ENCODE data around the gene CRADD. TPM values are rescaled to one million over a fixed set of nuclear protein-coding genes. Genes with fewer than 3 reads are reported as not detected.

Gene CRADD
- total and polyA plus RNA-seq, 5 experiments from 2014 or later: 9.9 to 13.7 (median 13.0) TPM

DNA sequence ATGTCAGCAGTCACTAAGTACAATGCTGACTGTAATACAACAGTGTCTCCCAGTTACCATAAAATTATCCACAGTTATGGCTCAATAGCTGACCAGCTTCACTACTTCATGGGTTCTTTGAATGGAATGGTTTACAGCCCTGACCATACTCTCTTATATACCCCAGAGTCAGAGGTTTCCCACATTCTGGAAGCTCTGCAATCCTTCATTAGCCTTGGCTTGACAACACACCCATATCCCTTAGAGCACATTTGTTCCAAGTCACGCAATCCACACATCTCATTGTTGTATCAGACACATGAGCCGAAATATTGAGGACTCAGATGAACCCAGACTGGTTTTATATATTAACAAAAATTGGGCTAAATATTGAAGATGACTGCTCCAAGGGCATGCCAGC lies 261.8 kb downstream of the CRADD start:
- POLR2A ChIA-PET: no interaction called here
- ATAC-seq: no peak

DNA sequence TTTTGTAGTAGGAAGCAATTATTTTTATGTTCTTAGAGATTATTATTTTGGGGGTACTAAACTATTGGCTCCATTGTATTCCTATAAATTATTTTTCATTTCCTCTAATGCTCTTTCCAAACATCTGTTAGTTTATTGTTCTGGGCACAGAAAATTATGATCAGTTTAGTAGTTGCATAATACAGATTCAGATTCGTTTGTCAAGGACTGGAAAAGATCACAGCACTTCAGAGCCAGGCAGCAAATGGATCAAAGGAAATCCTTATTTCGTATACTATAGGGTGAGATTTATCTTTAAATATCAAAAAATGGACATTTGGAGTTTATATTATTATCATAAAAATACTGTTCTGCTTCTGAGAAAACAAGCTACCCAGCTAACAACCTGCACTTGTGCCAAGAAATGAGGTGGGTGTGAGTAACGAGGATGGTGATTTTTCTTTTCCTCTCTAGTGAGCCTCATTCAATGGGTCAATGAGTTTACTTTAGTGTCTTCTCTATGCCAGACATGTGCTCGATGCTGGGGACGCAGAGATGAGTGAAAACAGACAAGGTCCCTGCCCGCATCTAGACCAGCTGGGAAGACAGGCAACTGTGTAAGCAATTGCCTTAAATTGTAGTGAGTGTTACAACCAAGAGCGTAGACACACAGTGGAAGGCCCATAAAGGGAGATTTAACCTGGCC lies 262.6 kb downstream of the CRADD start:
- POLR2A ChIA-PET: no interaction called here
- peaks cover 0 to 34% (median 11%) of the 10 kb centered on the region in 9 donors for H3K9me3 Mint-ChIP-seq
- H3K4me3 Mint-ChIP-seq: no peak overlapping the region
- H3K27ac Mint-ChIP-seq: peak overlapping the region in 1 of 10 donors; percentile 27
- H3K4me1 Mint-ChIP-seq: no peaks in the 10 kb centered on the region
- H3K27me3 Mint-ChIP-seq: peaks cover 0 to 9% (median 0%) of the 10 kb centered on the region in 5 donors
- H3K36me3 Mint-ChIP-seq: peaks cover 0 to 27% (median 6%) of the 10 kb centered on the region in 3 donors
- DNase-seq (no peak), ATAC-seq (no peak)

More for the DNA sequence above, 261.8 kb downstream of the CRADD start:
- no peak overlapping the region for H3K27ac Mint-ChIP-seq
- DNase-seq: no peak
- H3K9me3 Mint-ChIP-seq: peaks cover 0 to 40% (median 12%) of the 10 kb centered on the region in 9 donors
- peaks cover 0 to 3% (median 0%) of the 10 kb centered on the region in 5 donors for H3K27me3 Mint-ChIP-seq
- peaks cover 0 to 33% (median 7%) of the 10 kb centered on the region in 3 donors for H3K36me3 Mint-ChIP-seq
- H3K4me1 Mint-ChIP-seq: no peaks in the 10 kb centered on the region
- no peak overlapping the region for H3K4me3 Mint-ChIP-seq

DNA sequence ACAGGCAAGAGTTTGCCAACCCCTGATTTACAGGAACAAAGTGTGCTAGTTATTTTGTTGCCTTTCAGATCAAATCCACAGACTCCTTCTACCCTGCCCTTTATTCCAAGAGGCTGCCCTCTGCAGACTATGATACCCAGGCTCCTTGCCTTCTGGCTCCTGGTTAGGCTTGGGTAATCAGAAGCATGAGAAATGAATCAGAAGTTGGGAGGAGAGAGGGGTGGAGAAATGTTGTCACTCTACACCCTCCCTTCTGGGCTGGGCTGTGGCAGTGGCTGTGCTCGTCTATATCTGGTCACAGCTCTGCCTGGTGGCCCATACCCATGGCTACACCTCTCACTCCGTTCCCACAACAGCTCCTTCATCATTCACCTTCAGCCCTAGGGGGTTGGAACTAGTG lies 266.6 kb downstream of the CRADD start:
- DNase-seq (no peak), ATAC-seq (no peak)
- Mint-ChIP-seq H3K4me3 (no peak overlapping the region), H3K4me1 (no peaks in the 10 kb centered on the region), H3K9me3 (peaks cover 0 to 8% (median 3%) of the 10 kb centered on the region in 9 donors), H3K36me3 (peaks cover 0 to 8% (median 5%) of the 10 kb centered on the region in 3 donors), H3K27ac (no peak overlapping the region), H3K27me3 (peaks cover 0 to 9% (median 0%) of the 10 kb centered on the region in 5 donors)
- POLR2A ChIA-PET: no interaction called here

DNA sequence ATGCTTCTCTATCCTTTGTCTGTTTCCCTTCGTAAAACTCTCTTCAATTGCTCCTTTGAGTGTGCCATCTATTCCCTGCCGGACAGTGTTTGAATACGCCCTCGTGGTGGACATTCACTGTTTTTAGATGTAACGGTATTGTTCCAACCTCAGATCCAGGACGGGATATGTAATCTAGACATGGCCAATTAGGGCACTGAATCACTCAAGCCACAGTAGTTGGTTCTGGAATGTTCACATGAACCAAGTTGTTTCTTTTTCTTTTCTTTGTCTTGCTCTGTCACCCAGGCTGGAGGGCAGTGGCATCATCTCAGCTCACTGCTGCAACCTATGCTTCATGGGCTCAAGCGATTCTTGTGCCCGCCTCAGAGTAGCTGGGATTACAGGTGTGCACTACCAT lies 267.0 kb downstream of the CRADD start:
- POLR2A ChIA-PET: no interaction called here

More for the DNA sequence above, 267.0 kb downstream of the CRADD start:
- peaks cover 0 to 10% (median 9%) of the 10 kb centered on the region in 3 donors for H3K36me3 Mint-ChIP-seq
- no peak overlapping the region for H3K27ac Mint-ChIP-seq
- ATAC-seq (no peak), DNase-seq (no peak)
- no peaks in the 10 kb centered on the region for H3K4me1 Mint-ChIP-seq
- H3K27me3 Mint-ChIP-seq: peaks cover 0 to 9% (median 0%) of the 10 kb centered on the region in 5 donors
- peaks cover 0 to 10% (median 5%) of the 10 kb centered on the region in 9 donors for H3K9me3 Mint-ChIP-seq
- no peak overlapping the region for H3K4me3 Mint-ChIP-seq

Other genes with a start within 250 kb of the CRADD start
- gene UBE2N, start 235.4 kb upstream of the CRADD start, total RNA-seq: 10 to 100 TPM; 66.8 to 73.4 TPM
- gene UBE2N, start 235.4 kb upstream of the CRADD start, polyA plus RNA-seq: 100 to 1,000 TPM; 117 to 123 (median 118) TPM
- 10 to 100 TPM; 35.6 to 40.8 TPM for gene MRPL42, start 209.9 kb upstream of the CRADD start, total RNA-seq
- 10 to 100 TPM; 62.4 to 64.6 (median 64.2) TPM for gene MRPL42, start 209.9 kb upstream of the CRADD start, polyA plus RNA-seq
- gene SOCS2, start 104.7 kb upstream of the CRADD start, total RNA-seq: 1 to 10 TPM; 1.9 to 2.9 TPM
- gene SOCS2, start 104.7 kb upstream of the CRADD start, polyA plus RNA-seq: 10 to 100 TPM; 11.1 to 18.3 (median 16.0) TPM